Measurements from ENCODE around the gene FERMT3.

Gene FERMT3

GRCh38 chr11:64250415-64251015, 44.0 kb downstream of the FERMT3 start:
- DNase-seq: no peak

- peak; percentile 70 to 93 (median 83) for DNase-seq
Observed at GRCh38 chr11:64251016-64251752, 44.7 kb downstream of the FERMT3 start, which contains the start of gene PLCB3. PLCB3 (plus strand) TSS chr11:64251530; CDS start chr11:64251650, 120 bp downstream.

- no peak for DNase-seq
Observed at GRCh38 chr11:64251753-64252002, 45.2 kb downstream of the FERMT3 start.

- peak; percentile 57 to 82 (median 62) for DNase-seq
Observed at GRCh38 chr11:64252003-64252872, 45.7 kb downstream of the FERMT3 start.

GRCh38 chr11:64253043-64253442, 46.5 kb downstream of the FERMT3 start:
- no peak for DNase-seq

GRCh38 chr11:64253481-64253880, 47.0 kb downstream of the FERMT3 start:
- DNase-seq: no peak

GRCh38 chr11:64254326-64254725, 47.8 kb downstream of the FERMT3 start:
- no peak for DNase-seq

- no peak for DNase-seq
Observed at GRCh38 chr11:64255135-64256128, 48.9 kb downstream of the FERMT3 start.

- DNase-seq: no peak
Observed at GRCh38 chr11:64256300-64256699, 49.8 kb downstream of the FERMT3 start.

GRCh38 chr11:64258356-64258755, 51.8 kb downstream of the FERMT3 start:
- DNase-seq: no peak

GRCh38 chr11:64258946-64259532, 52.5 kb downstream of the FERMT3 start:
- DNase-seq: no peak

- peak; percentile 73 to 86 (median 84) for DNase-seq
Observed at GRCh38 chr11:64259533-64260067, 53.1 kb downstream of the FERMT3 start.

GRCh38 chr11:64260147-64260708, 53.7 kb downstream of the FERMT3 start:
- DNase-seq: peak; percentile 53 to 69 (median 63)

GRCh38 chr11:64261556-64262080, 55.1 kb downstream of the FERMT3 start:
- DNase-seq: no peak

- no peak for DNase-seq
Observed at GRCh38 chr11:64262271-64263002, 55.9 kb downstream of the FERMT3 start.

- no peak for DNase-seq
Observed at GRCh38 chr11:64263021-64263946, 56.8 kb downstream of the FERMT3 start.

- no peak for DNase-seq
Observed at GRCh38 chr11:64263947-64264317, 57.4 kb downstream of the FERMT3 start.

- DNase-seq: no peak
Observed at GRCh38 chr11:64264371-64264852, 57.9 kb downstream of the FERMT3 start.
